ENCODE results near the gene MRPL38. TPM values are rescaled to one million over a fixed set of nuclear protein-coding genes. Genes with fewer than 3 reads are reported as not detected.
"Not testable (repeated sequence)": the region's sequence is repeated elsewhere in the genome, so short reads cannot be mapped to it uniquely, and the experiment has no call there.

The MRPL38 gene
- polyA plus RNA-seq, 3 donors: 27.8 to 44.1 (median 36.0) TPM

GRCh38 chr17:75864887-75865286 lies 39.8 kb downstream of the MRPL38 start:
- H3K4me2 ChIP-seq (replicated peaks; ENCODE audit: extremely low read depth, low read length, poor library complexity, severe bottlenecking); H3K4me3 ChIP-seq (replicated peaks in 1 of 3; ENCODE audit: low read depth in 2 of 3, low read length in 3 of 3); H4K20me1 ChIP-seq (ENCODE audit: insufficient read depth, low read length); H3K79me2 ChIP-seq (ENCODE audit: insufficient read depth, low read length); DNase-seq; H3K36me3 ChIP-seq (replicated peaks in 1 of 2; ENCODE audit: control insufficient read depth in 1 of 2, insufficient read depth in 2 of 2, low read length in 2 of 2); intact Hi-C loops (cut with micrococcal nuclease); H3K9ac ChIP-seq (ENCODE audit: insufficient read depth, low read length, poor library complexity, severe bottlenecking); H3K4me3 Mint-ChIP-seq; H3K36me3 Mint-ChIP-seq; H3K9me3 Mint-ChIP-seq; H3K27me3 ChIP-seq (ENCODE audit: control insufficient read depth in 2 of 2, insufficient read depth in 2 of 2, low read length in 2 of 2); H3K9me3 ChIP-seq (replicated peaks in 1 of 2; ENCODE audit: control insufficient read depth in 1 of 2, insufficient read depth in 1 of 2, low read length in 2 of 2); H3K27me3 Mint-ChIP-seq (ENCODE audit: low read depth in 3 of 3): not testable (repeated sequence)
- 94% methylated on average over 2 of the region's 4 CpGs for WGBS (ENCODE audit: insufficient coverage)
- peaks cover 14% of the 10 kb centered on the region for H3K4me1 Mint-ChIP-seq
- H3K27ac ChIP-seq (ENCODE audit: low read depth in 1 of 2, low read length in 2 of 2): peak overlapping the region in 1 of 2 donors; percentile 31
- peak overlapping the region in 1 of 7 donors; percentile 18 for H3K27ac Mint-ChIP-seq
- H2AFZ ChIP-seq (ENCODE audit: insufficient read depth, low read depth, low read length, poor library complexity, severe bottlenecking): peak overlapping the region; percentile 56
- peaks cover 9 to 19% of the 10 kb centered on the region in 2 donors for H3K4me1 ChIP-seq (ENCODE audit: control insufficient read depth in 1 of 2, insufficient read depth in 2 of 2, low read length in 2 of 2)

- Histone ChIP-seq H3K9ac (ENCODE audit: insufficient read depth, low read length, poor library complexity, severe bottlenecking) (no peak overlapping the region), H2AFZ (ENCODE audit: insufficient read depth, low read depth, low read length, poor library complexity, severe bottlenecking) (peak overlapping the region; percentile 56), H3K27me3 (ENCODE audit: control insufficient read depth in 2 of 2, insufficient read depth in 2 of 2, low read length in 2 of 2) (no peaks in the 10 kb centered on the region), H3K4me1 (ENCODE audit: control insufficient read depth in 1 of 2, insufficient read depth in 2 of 2, low read length in 2 of 2) (peaks cover 14 to 23% of the 10 kb centered on the region in 2 donors), H3K4me2 (replicated peaks; ENCODE audit: extremely low read depth, low read length, poor library complexity, severe bottlenecking) (peak overlapping the region; percentile 22), H3K4me3 (replicated peaks in 1 of 3; ENCODE audit: low read depth in 2 of 3, low read length in 3 of 3) (peak overlapping the region in 1 of 3 experiments; percentile 17), H3K79me2 (ENCODE audit: insufficient read depth, low read length) (no peaks in the 10 kb centered on the region), H3K27ac (ENCODE audit: low read depth in 1 of 2, low read length in 2 of 2) (peak overlapping the region in 1 of 2 donors; percentile 31), H3K9me3 (replicated peaks in 1 of 2; ENCODE audit: control insufficient read depth in 1 of 2, insufficient read depth in 1 of 2, low read length in 2 of 2) (no peaks in the 10 kb centered on the region), H3K36me3 (replicated peaks in 1 of 2; ENCODE audit: control insufficient read depth in 1 of 2, insufficient read depth in 2 of 2, low read length in 2 of 2) (no peaks in the 10 kb centered on the region), H4K20me1 (ENCODE audit: insufficient read depth, low read length) (no peaks in the 10 kb centered on the region)
- no peak for TF ChIP-seq CTCF (IDR thresholded peaks at IDR 0.05)
- peaks cover 15% of the 10 kb centered on the region for H3K4me1 Mint-ChIP-seq
- 2% methylated on average over 4 of the region's 8 CpGs for WGBS (ENCODE audit: insufficient coverage)
- no peaks in the 10 kb centered on the region for H3K36me3 Mint-ChIP-seq
- intact Hi-C loops (cut with micrococcal nuclease): no loop called here
- H3K4me3 Mint-ChIP-seq: no peak overlapping the region
- peak in 2 of 3 donors; percentile 38 to 41 for DNase-seq
- H3K9me3 Mint-ChIP-seq: peaks cover 0 to 1% (median 0%) of the 10 kb centered on the region in 7 donors
- peak overlapping the region in 4 of 7 donors; percentile 41 to 81 (median 74) for H3K27ac Mint-ChIP-seq
- H3K27me3 Mint-ChIP-seq (ENCODE audit: low read depth in 3 of 3): peaks cover 0 to 3% (median 0%) of the 10 kb centered on the region in 3 donors
These were observed 40.2 kb downstream of the MRPL38 start for GRCh38 chr17:75864448-75864871.
